ENCODE results near the gene ATP10A.

Gene ATP10A

GRCh38 chr15:25716414-25717126 is 146.6 kb downstream of the ATP10A start:
- no peak for DNase-seq

GRCh38 chr15:25715536-25716413 is 147.4 kb downstream of the ATP10A start:
- no peak for DNase-seq

- no peak for DNase-seq
These were observed 148.6 kb downstream of the ATP10A start for GRCh38 chr15:25714538-25714840.

- DNase-seq, result no peak
These were observed 149.2 kb downstream of the ATP10A start for GRCh38 chr15:25713736-25714537.

GRCh38 chr15:25712961-25713355 is 150.2 kb downstream of the ATP10A start:
- no peak for DNase-seq

GRCh38 chr15:25712192-25712960 is 150.8 kb downstream of the ATP10A start:
- DNase-seq, result no peak

GRCh38 chr15:25711691-25712090 is 151.4 kb downstream of the ATP10A start:
- no peak for DNase-seq

GRCh38 chr15:25711164-25711563 is 152.0 kb downstream of the ATP10A start:
- no peak for DNase-seq

GRCh38 chr15:25710184-25710583 is 152.9 kb downstream of the ATP10A start:
- no peak for DNase-seq

GRCh38 chr15:25709437-25710159 is 153.5 kb downstream of the ATP10A start:
- DNase-seq, result no peak

GRCh38 chr15:25708391-25708790 is 154.7 kb downstream of the ATP10A start:
- DNase-seq, result no peak

- no peak for DNase-seq
These were observed 155.3 kb downstream of the ATP10A start for GRCh38 chr15:25707656-25708365.

- DNase-seq, result no peak
These were observed 156.8 kb downstream of the ATP10A start for GRCh38 chr15:25706176-25706955.

- no peak for DNase-seq
These were observed 157.6 kb downstream of the ATP10A start for GRCh38 chr15:25705433-25706115.

- DNase-seq, result no peak
These were observed 159.4 kb downstream of the ATP10A start for GRCh38 chr15:25703726-25704125.

GRCh38 chr15:25701721-25702465 is 161.2 kb downstream of the ATP10A start:
- no peak for DNase-seq

GRCh38 chr15:25700916-25701315 is 162.2 kb downstream of the ATP10A start:
- DNase-seq, result no peak

- DNase-seq, result no peak
These were observed 165.5 kb downstream of the ATP10A start for GRCh38 chr15:25697586-25697985.
